Left colon (tissue), 2 donors: ENCODE measurements around the gene RRBP1. TPM values are rescaled to one million over a fixed set of nuclear protein-coding genes. Genes with fewer than 3 reads are reported as not detected.
"Not testable (repeated sequence)": the region's sequence is repeated elsewhere in the genome, so short reads cannot be mapped to it uniquely, and the experiment has no call there.

Experiments
- ATAC-seq: fragments of 200-7000 bp; cut with Tn5 transposase; one replicate; pipeline ENCODE4 v1.9.1; 2020; ENCODE audit warnings: mild to moderate bottlenecking, moderate library complexity
- DNase-seq, 2 donors: peaks; one replicate each; pipeline ENCODE4 v3.0.0-alpha.2; 2020
- intact Hi-C, 2 donors: fragments of 100-400 bp; cut with DNase I in 1 of 2; cut with micrococcal nuclease in 1 of 2; formaldehyde crosslinking; loops; one replicate each; pipeline versions ENCODE4 v1.11.2 to v1.14.0; 2022; cut with DNase I, micrococcal nuclease
- total RNA-seq, 2 donors: library from RNA; stranded (reverse); fragmentation: NEBNext Ultra II Directional; extraction: Animal tissue kit (Norgen Biotek cat#: 25700); gene quantifications; one replicate each; pipeline ENCODE4 v1.2.1, GENCODE V29; 2021
- donor health status: DM: no; HTN: no; CAD: no.
- donor health status: DM: yes; HTN: yes; CAD: no.

Gene RRBP1
- total RNA-seq, 2 donors from 2014 or later = 357 to 460 TPM

DNA sequence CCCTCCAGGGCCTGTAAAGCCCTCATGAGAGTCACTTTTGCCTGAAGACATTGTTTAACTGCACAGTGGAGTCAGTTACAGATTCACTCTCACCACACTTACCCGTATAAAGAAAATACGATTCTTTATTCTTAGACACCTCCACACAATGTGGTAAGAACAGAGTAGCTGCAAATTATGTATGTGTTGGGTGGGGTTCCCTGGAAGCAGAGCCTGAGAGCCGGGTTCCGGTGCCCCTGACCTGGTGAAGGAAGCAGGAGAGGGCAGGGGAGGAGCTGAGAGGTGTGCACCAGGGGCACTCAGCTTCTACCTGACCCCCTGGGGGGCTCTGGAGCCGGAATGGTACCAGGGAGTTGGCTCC is 29.2 kb upstream of the RRBP1 start:
- ATAC-seq (no peak), DNase-seq (no peak)
- intact Hi-C loops = no loop called here

- peak; percentile 82 for ATAC-seq
- intact Hi-C loops = no loop called here
Observed at GRCh38 chr20:17710379-17711266, 28.6 kb upstream of the RRBP1 start.

GRCh38 chr20:17709361-17710293 is 27.6 kb upstream of the RRBP1 start:
- intact Hi-C loops = no loop called here
- ATAC-seq = no peak
- no peak for DNase-seq

More at GRCh38 chr20:17710379-17711266, 28.6 kb upstream of the RRBP1 start:
- peak in 1 of 2 donors; percentile 27 for DNase-seq

GRCh38 chr20:17708675-17709360 is 26.8 kb upstream of the RRBP1 start:
- intact Hi-C loops = no loop called here
- ATAC-seq = no peak
- DNase-seq = no peak

DNA sequence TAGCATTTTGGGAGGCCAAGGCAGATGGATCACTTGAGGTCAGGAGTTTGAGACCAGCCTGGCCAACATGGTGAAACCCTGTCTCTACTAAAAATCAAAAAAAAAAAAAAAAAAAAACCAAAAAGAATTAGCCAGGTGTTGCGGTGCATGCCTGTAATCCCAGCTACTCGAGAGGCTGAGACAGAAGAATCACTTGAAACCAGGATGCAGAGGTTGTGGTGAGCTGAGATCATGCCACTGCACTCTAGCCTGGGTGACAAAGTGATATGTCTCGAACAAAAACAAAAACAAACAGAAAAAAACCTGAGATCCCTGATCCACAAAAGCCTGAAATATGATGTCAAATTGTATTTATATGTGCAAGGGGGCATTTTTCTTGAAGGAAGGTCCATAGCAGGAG is 25.9 kb upstream of the RRBP1 start:
- ATAC-seq, intact Hi-C loops, DNase-seq: not testable (repeated sequence)

GRCh38 chr20:17706632-17707031 is 24.6 kb upstream of the RRBP1 start:
- no peak for DNase-seq
- ATAC-seq = peak; percentile 57
- intact Hi-C loops = no loop called here

GRCh38 chr20:17705916-17706315 is 23.9 kb upstream of the RRBP1 start:
- DNase-seq (no peak), ATAC-seq (no peak)
- intact Hi-C loops = no loop called here

DNA sequence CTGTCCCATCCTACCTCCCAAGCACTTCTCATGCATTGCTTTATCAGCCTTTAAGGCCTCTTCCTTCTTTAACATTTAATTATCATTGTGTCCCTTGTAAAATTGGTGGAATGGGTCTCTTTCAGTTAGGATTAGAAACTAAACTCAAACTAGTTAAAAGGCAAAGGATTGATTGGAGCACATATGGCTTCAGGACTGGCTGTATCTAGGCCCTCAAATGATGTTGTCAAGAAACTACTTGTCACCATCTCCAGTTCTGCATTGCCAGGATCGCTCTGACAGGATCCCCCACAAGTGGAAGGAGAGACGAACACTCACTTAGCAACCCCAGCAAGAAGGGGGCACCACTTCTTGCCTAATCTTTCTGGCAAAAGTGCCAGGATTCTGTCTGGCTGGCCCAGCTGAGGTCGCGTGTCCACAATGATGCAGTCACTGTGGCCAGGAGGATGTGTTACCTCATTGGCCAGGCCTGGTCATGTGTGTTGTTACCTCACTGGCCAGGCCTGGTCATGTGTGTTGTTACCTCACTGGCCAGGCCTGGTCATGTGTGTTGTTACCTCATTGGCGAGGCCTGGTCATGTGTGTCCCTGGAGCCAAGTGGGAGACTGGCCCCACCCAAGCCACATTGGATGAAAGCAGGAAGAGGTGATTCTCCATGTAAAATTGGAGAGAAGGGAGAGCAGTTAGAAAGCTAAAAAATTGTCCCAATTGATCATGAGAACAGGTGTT is 22.7 kb upstream of the RRBP1 start:
- DNase-seq = no peak
- ATAC-seq = no peak
- intact Hi-C loops = no loop called here

DNA sequence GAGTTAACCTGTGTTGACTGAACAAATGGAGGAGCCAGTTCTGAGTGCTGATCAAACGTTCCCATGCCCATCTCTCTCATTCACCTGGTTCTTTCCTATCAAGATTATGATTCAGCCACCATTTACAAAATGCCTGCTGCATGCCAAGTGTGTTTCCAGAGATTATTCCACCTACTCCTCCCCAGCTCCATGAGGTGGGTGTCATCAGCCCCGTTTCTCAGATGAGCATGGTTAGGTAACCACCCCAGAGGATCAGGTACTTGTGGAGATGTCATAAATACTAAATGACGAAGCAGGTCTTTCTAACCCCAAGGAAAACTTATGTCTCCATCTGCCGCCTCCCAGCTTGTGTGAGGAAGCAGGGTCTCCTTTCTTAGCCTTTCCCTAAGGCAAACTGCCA is 19.8 kb upstream of the RRBP1 start:
- ATAC-seq = no peak
- intact Hi-C loops = no loop called here

GRCh38 chr20:17700637-17701036 is 18.6 kb upstream of the RRBP1 start:
- intact Hi-C loops = no loop called here
- DNase-seq = no peak
- ATAC-seq = no peak

More for the DNA sequence above, 19.8 kb upstream of the RRBP1 start:
- DNase-seq = no peak

DNA sequence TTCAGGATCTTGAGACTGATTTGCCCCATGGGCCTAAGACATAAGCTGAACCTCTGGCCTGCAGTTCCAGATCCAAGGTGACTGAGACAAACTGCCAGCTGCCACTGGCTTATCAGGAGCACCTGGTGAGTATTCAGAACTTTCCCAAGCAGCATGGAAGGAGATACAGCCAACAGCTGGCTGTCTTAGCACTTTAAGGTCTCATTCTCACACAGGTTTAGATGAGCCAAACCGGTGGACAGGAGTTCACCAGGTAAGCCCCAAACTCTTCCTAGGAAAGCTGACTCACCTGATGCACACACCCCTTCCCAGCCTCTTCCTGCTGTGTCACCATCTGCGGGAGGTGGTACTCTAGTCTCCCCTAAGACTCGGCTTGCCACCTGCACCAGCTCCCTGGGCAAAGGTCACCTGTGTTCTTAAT is 17.9 kb upstream of the RRBP1 start, which contains the start of gene BANF2:
TSS of gene BANF2 (plus strand) at position 36 of the 421 bp plus-strand sequence. CDS start 25,060 bp downstream, outside the sequence.
- peak; percentile 82 for ATAC-seq
- intact Hi-C loops = no loop called here
- peak in 1 of 2 donors; percentile 44 for DNase-seq

DNA sequence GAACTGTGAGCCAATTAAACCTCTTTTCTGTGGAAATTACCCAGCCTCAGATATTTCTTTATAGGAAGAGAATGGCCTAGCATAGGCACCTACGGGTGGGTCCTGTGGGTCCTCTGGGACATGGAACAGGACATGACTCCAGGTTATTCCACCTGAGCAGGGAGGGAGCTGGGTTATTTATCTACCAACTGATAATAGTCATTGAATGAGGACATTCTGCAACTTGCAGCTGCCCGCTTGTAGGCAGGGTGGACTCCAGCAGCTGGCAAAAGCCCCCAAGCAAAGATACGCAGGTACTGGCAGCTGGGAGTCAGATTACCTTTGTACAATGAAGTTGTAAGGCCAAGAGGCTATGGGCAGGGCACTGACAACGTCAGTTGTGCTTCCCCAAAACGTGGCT is 16.3 kb upstream of the RRBP1 start:
- intact Hi-C loops = no loop called here
- no peak for DNase-seq
- no peak for ATAC-seq

- DNase-seq = no peak
Observed at GRCh38 chr20:17697171-17697570, 15.1 kb upstream of the RRBP1 start.

GRCh38 chr20:17696287-17696686 is 14.2 kb upstream of the RRBP1 start:
- intact Hi-C loops = no loop called here
- no peak for ATAC-seq
- DNase-seq = no peak

More at GRCh38 chr20:17697171-17697570, 15.1 kb upstream of the RRBP1 start:
- intact Hi-C loops = no loop called here
- ATAC-seq = no peak

- intact Hi-C loops = no loop called here
- DNase-seq = no peak
- peak; percentile 66 for ATAC-seq
Observed at GRCh38 chr20:17694767-17695166, 12.7 kb upstream of the RRBP1 start.

GRCh38 chr20:17693444-17694001 is 11.5 kb upstream of the RRBP1 start:
- DNase-seq (no peak), ATAC-seq (no peak)
- intact Hi-C loops = no loop called here

DNA sequence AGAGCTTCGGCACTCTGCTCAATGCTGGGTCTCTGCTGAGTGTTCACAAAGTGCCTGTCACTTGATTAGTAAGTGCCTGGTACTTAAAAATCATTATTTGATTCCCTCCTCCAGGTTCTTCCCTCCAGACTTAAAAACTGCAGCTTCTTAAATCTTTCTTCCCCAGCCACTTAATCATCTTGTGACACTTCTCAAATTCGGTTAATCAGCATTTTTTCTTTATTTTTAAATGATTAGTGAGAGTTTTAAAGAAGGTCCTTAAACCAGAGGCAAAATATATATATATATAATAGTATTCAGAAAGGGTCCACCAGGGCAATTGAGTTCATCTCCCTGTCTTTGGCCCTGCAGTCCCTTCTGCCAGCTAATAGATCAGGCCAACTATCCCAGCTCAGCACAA is 9.7 kb upstream of the RRBP1 start:
- intact Hi-C loops = no loop called here
- no peak for ATAC-seq
- DNase-seq = no peak

GRCh38 chr20:17690144-17690543 is 8.1 kb upstream of the RRBP1 start:
- DNase-seq = no peak
- intact Hi-C loops = no loop called here
- no peak for ATAC-seq
